ENCODE measurements around the gene FERMT3. TPM values are rescaled to one million over a fixed set of nuclear protein-coding genes. Genes with fewer than 3 reads are reported as not detected.
A peak's percentile ranks its signal among the peaks of the same experiment; 100 is the strongest.

FERMT3 gene
- total RNA-seq, 1 donor from 2014 or later, result 200 TPM

- no peak overlapping the region for H3K27ac Mint-ChIP-seq
- H3K9me3 Mint-ChIP-seq, result no peaks in the 10 kb centered on the region
- no peak overlapping the region for H3K4me3 Mint-ChIP-seq
- H3K4me1 Mint-ChIP-seq, result peaks cover 8% of the 10 kb centered on the region
- no peaks in the 10 kb centered on the region for H3K27me3 Mint-ChIP-seq
- DNase-seq, result no peak
- intact Hi-C loops (cut with micrococcal nuclease), result no loop called here
- peaks cover 49% of the 10 kb centered on the region for H3K36me3 Mint-ChIP-seq (ENCODE audit: low read depth)
These were observed 13.2 kb downstream of the FERMT3 start for GRCh38 chr11:64219755-64220154.

- Mint-ChIP-seq H3K27ac (no peak overlapping the region), H3K4me1 (peaks cover 8% of the 10 kb centered on the region), H3K9me3 (no peaks in the 10 kb centered on the region), H3K36me3 (ENCODE audit: low read depth) (peaks cover 47% of the 10 kb centered on the region), H3K27me3 (no peaks in the 10 kb centered on the region), H3K4me3 (no peak overlapping the region)
- no peak for DNase-seq
- intact Hi-C loops (cut with micrococcal nuclease), result no loop called here
These were observed 13.8 kb downstream of the FERMT3 start for GRCh38 chr11:64220271-64220670.

- DNase-seq, result no peak
- intact Hi-C loops (cut with micrococcal nuclease), result no loop called here
- H3K27ac Mint-ChIP-seq, result no peak overlapping the region
- no peak overlapping the region for H3K4me3 Mint-ChIP-seq
- H3K4me1 Mint-ChIP-seq, result peaks cover 9% of the 10 kb centered on the region
- no peaks in the 10 kb centered on the region for H3K27me3 Mint-ChIP-seq
- H3K36me3 Mint-ChIP-seq (ENCODE audit: low read depth), result peaks cover 46% of the 10 kb centered on the region
- H3K9me3 Mint-ChIP-seq, result no peaks in the 10 kb centered on the region
These were observed 14.3 kb downstream of the FERMT3 start for GRCh38 chr11:64220798-64221197.

GRCh38 chr11:64222651-64223000 lies 16.1 kb downstream of the FERMT3 start:
- intact Hi-C loops (cut with micrococcal nuclease), result no loop called here
- Mint-ChIP-seq H3K36me3 (ENCODE audit: low read depth) (peaks cover 37% of the 10 kb centered on the region), H3K9me3 (no peaks in the 10 kb centered on the region), H3K27me3 (no peaks in the 10 kb centered on the region), H3K27ac (no peak overlapping the region), H3K4me1 (peaks cover 14% of the 10 kb centered on the region), H3K4me3 (no peak overlapping the region)
- no peak for DNase-seq

GRCh38 chr11:64223001-64223651 lies 16.6 kb downstream of the FERMT3 start:
- intact Hi-C loops (cut with micrococcal nuclease), result no loop called here
- Mint-ChIP-seq H3K4me1 (peaks cover 16% of the 10 kb centered on the region), H3K4me3 (no peak overlapping the region), H3K36me3 (ENCODE audit: low read depth) (peaks cover 35% of the 10 kb centered on the region), H3K9me3 (no peaks in the 10 kb centered on the region), H3K27ac (no peak overlapping the region), H3K27me3 (no peaks in the 10 kb centered on the region)
- DNase-seq, result no peak

- Mint-ChIP-seq H3K4me3 (peak overlapping the region; percentile 91), H3K9me3 (no peaks in the 10 kb centered on the region), H3K27me3 (no peaks in the 10 kb centered on the region), H3K4me1 (peaks cover 21% of the 10 kb centered on the region), H3K27ac (peak overlapping the region; percentile 86), H3K36me3 (ENCODE audit: low read depth) (peaks cover 25% of the 10 kb centered on the region)
- no peak for DNase-seq
- intact Hi-C loops (cut with micrococcal nuclease), result no loop called here
These were observed 17.8 kb downstream of the FERMT3 start for GRCh38 chr11:64224151-64224890.

- Mint-ChIP-seq H3K27ac (peak overlapping the region; percentile 86), H3K4me1 (peaks cover 26% of the 10 kb centered on the region), H3K4me3 (peak overlapping the region; percentile 91), H3K27me3 (no peaks in the 10 kb centered on the region), H3K9me3 (no peaks in the 10 kb centered on the region), H3K36me3 (ENCODE audit: low read depth) (peaks cover 24% of the 10 kb centered on the region)
- intact Hi-C loops (cut with micrococcal nuclease), result no loop called here
- DNase-seq, result no peak
These were observed 18.5 kb downstream of the FERMT3 start for GRCh38 chr11:64224891-64225607.

- Mint-ChIP-seq H3K4me3 (peak within 1 kb of the TSS; percentile 91), H3K36me3 (ENCODE audit: low read depth) (peaks cover 19% of the 10 kb centered on the region), H3K4me1 (peaks cover 27% of the 10 kb centered on the region), H3K9me3 (no peaks in the 10 kb centered on the region), H3K27ac (peak within 1 kb of the TSS; percentile 86), H3K27me3 (no peaks in the 10 kb centered on the region)
- intact Hi-C loops (cut with micrococcal nuclease), result loop anchor here (1.0 to 2.0 kb wide), 4 partner anchors 15 to 79 kb away; partner anchors contain the start of genes ESRRA, FKBP2 and STIP1
- peak; percentile 99 for DNase-seq
These were observed 19.3 kb downstream of the FERMT3 start, which contains the start of the genes NUDT22 and TRPT1 for GRCh38 chr11:64225608-64226506. NUDT22 (plus strand) TSS chr11:64226274; CDS start chr11:64226653, 379 bp downstream. TRPT1 (minus strand) TSS chr11:64226186; CDS start chr11:64225860, 326 bp downstream.

GRCh38 chr11:64226507-64227051 lies 20.1 kb downstream of the FERMT3 start:
- Mint-ChIP-seq H3K9me3 (no peaks in the 10 kb centered on the region), H3K27ac (peak overlapping the region; percentile 81), H3K27me3 (no peaks in the 10 kb centered on the region), H3K4me1 (peaks cover 29% of the 10 kb centered on the region), H3K36me3 (ENCODE audit: low read depth) (peaks cover 15% of the 10 kb centered on the region), H3K4me3 (peak overlapping the region; percentile 91)
- peak; percentile 90 for DNase-seq
- intact Hi-C loops (cut with micrococcal nuclease), result loop anchor here (1.0 to 2.0 kb wide), 4 partner anchors 15 to 78 kb away; partner anchors contain the start of genes ESRRA, FKBP2 and STIP1

GRCh38 chr11:64227405-64227956 lies 21.0 kb downstream of the FERMT3 start:
- intact Hi-C loops (cut with micrococcal nuclease), result loop anchor here (2.0 kb wide), 1 partner anchor 77 kb away; the partner anchor contains the start of gene ESRRA
- DNase-seq, result no peak
- peak overlapping the region; percentile 81 for H3K27ac Mint-ChIP-seq
- H3K36me3 Mint-ChIP-seq (ENCODE audit: low read depth), result peaks cover 13% of the 10 kb centered on the region
- no peaks in the 10 kb centered on the region for H3K9me3 Mint-ChIP-seq
- no peaks in the 10 kb centered on the region for H3K27me3 Mint-ChIP-seq
- peak overlapping the region; percentile 91 for H3K4me3 Mint-ChIP-seq
- peaks cover 34% of the 10 kb centered on the region for H3K4me1 Mint-ChIP-seq

GRCh38 chr11:64229090-64229743 lies 22.7 kb downstream of the FERMT3 start:
- Mint-ChIP-seq H3K36me3 (ENCODE audit: low read depth) (peaks cover 6% of the 10 kb centered on the region), H3K27me3 (no peaks in the 10 kb centered on the region), H3K27ac (peak overlapping the region; percentile 34), H3K4me3 (peak overlapping the region; percentile 92), H3K4me1 (peaks cover 39% of the 10 kb centered on the region), H3K9me3 (no peaks in the 10 kb centered on the region)
- DNase-seq, result no peak
- intact Hi-C loops (cut with micrococcal nuclease), result no loop called here

- H3K27ac Mint-ChIP-seq, result peak overlapping the region; percentile 89
- intact Hi-C loops (cut with micrococcal nuclease), result loop anchor here (1.0 kb wide), 1 partner anchor 12 kb away; the partner anchor contains the start of gene FKBP2
- H3K9me3 Mint-ChIP-seq, result no peaks in the 10 kb centered on the region
- DNase-seq, result no peak
- H3K4me1 Mint-ChIP-seq, result peaks cover 38% of the 10 kb centered on the region
- H3K36me3 Mint-ChIP-seq (ENCODE audit: low read depth), result peaks cover 4% of the 10 kb centered on the region
- H3K27me3 Mint-ChIP-seq, result no peaks in the 10 kb centered on the region
- peak overlapping the region; percentile 92 for H3K4me3 Mint-ChIP-seq
These were observed 23.2 kb downstream of the FERMT3 start for GRCh38 chr11:64229744-64230170.

All from activated CD4-positive, alpha-beta T cell treated with anti-CD3 and anti-CD28 coated beads, Interleukin-2, amount 10 ng/mL, durations not matched to agents 24 days and 14 days (primary cell).